Measurements from ENCODE around the gene ASL.

- TF ChIP-seq POLR2AphosphoS5 (IDR thresholded peaks at IDR 0.05) (no peak), POLR2A (IDR thresholded peaks at IDR 0.05) (no peak)
- TF ChIP-seq, protein P1, sequence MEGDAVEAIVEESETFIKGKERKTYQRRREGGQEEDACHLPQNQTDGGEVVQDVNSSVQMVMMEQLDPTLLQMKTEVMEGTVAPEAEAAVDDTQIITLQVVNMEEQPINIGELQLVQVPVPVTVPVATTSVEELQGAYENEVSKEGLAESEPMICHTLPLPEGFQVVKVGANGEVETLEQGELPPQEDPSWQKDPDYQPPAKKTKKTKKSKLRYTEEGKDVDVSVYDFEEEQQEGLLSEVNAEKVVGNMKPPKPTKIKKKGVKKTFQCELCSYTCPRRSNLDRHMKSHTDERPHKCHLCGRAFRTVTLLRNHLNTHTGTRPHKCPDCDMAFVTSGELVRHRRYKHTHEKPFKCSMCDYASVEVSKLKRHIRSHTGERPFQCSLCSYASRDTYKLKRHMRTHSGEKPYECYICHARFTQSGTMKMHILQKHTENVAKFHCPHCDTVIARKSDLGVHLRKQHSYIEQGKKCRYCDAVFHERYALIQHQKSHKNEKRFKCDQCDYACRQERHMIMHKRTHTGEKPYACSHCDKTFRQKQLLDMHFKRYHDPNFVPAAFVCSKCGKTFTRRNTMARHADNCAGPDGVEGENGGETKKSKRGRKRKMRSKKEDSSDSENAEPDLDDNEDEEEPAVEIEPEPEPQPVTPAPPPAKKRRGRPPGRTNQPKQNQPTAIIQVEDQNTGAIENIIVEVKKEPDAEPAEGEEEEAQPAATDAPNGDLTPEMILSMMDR (IDR thresholded peaks at IDR 0.05): no peak
Measured at GRCh38 chr7:66088861-66089838, 13.5 kb downstream of the ASL start.

Data from prostate gland (tissue), 2 donors.